ENCODE data around the gene DLG2. TPM values are rescaled to one million over a fixed set of nuclear protein-coding genes. Genes with fewer than 3 reads are reported as not detected.
"Not testable (repeated sequence)": the region's sequence is repeated elsewhere in the genome, so short reads cannot be mapped to it uniquely, and the experiment has no call there.

Gene DLG2
- total RNA-seq (ENCODE audit: low replicate concordance): 3.0 and 5.8 TPM in 2 replicates

DNA sequence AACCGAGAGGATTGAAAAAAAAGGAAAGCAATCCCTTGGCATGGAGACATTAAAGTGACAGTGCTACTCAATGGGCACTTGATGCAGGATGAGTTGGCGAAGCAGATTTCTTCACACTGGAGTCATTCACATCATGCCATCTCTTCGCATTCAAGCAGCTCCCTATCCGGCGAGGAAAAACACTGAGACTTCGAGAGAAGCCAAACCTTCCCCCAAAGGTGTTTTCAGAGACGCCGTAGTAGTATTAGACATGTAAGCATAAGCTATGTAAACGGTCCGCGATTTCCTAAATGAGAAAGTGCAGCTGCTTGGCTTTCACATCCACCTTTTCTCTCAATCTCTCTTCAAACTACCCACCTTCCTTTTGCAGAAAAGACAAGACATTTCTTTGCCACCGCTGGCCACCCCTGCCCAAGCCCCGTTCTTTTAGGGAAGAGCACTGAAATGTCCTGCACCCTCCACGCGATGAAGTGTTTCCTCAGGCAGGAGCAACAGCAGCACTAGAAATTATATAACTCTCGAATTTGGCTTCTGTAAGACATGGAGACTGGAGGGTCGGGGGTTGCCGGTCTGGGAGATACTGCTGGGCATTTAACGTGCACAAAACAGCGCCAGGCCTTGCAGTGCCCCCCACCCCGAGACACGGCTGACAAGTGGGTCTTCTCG, at the start of gene DLG2:
TSS of gene DLG2 (minus strand) at position 13 of the 666 bp plus-strand sequence.
- peak within 1 kb of the TSS; percentile 78 for H3K4me3 ChIP-seq (ENCODE audit: low read depth, low read length)
- peak; percentile 51 for DNase-seq (ENCODE audit: low read depth)
- TF ChIP-seq CTCF (IDR thresholded peaks at IDR 0.05; ENCODE audit: insufficient read depth, low read length): no peak

GRCh38 chr11:85673393-85673792, 46.2 kb upstream of the DLG2 start:
- TF ChIP-seq CTCF (IDR thresholded peaks at IDR 0.05; ENCODE audit: insufficient read depth, low read length): no peak

GRCh38 chr11:85672105-85672902, 45.2 kb upstream of the DLG2 start:
- H3K4me3 ChIP-seq (ENCODE audit: low read depth, low read length): no peak overlapping the region
- no peak for DNase-seq (ENCODE audit: low read depth)
- TF ChIP-seq CTCF (IDR thresholded peaks at IDR 0.05; ENCODE audit: insufficient read depth, low read length): no peak

More at GRCh38 chr11:85673393-85673792, 46.2 kb upstream of the DLG2 start:
- DNase-seq (ENCODE audit: low read depth): no peak
- no peak overlapping the region for H3K4me3 ChIP-seq (ENCODE audit: low read depth, low read length)

DNA sequence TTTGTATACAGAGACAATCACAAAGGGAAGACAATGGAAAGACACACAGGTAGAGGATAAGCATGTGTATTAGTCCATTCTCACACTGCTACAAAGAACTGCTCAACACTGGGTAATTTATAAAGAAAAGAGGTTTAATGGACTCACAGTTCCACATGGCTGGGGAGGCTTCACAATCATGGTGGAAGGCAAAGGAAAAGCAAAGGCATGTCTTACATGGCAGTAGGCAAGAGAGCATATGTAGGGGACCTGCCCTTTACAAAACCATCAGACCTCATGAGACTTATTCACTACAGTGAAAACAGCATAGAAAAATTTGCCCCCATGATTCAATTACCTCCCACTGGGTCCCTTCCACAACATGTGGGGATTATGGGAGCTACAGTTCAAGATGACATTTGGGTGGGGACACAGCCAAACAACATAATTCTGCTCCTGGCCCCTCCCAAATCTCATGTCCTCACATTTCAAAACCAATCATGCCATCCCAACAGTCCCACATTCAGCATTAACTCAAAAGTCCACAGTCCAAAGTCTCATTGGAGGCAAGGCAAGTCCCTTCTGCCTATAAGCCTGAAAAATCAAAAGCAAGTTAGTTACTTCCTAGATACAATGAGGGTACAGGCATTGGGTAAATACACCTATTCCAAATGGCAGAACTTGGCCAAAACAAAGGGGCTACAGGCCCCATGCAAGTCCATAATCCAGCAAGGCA, 44.0 kb upstream of the DLG2 start:
- not testable (repeated sequence) for H3K4me3 ChIP-seq (ENCODE audit: low read depth, low read length); DNase-seq (ENCODE audit: low read depth)

GRCh38 chr11:85668157-85668556, 41.0 kb upstream of the DLG2 start:
- TF ChIP-seq CTCF (IDR thresholded peaks at IDR 0.05; ENCODE audit: insufficient read depth, low read length): no peak

GRCh38 chr11:85666687-85667086, 39.5 kb upstream of the DLG2 start:
- no peak for DNase-seq (ENCODE audit: low read depth)
- TF ChIP-seq CTCF (IDR thresholded peaks at IDR 0.05; ENCODE audit: insufficient read depth, low read length): no peak
- H3K4me3 ChIP-seq (ENCODE audit: low read depth, low read length): no peak overlapping the region

More at GRCh38 chr11:85668157-85668556, 41.0 kb upstream of the DLG2 start:
- H3K4me3 ChIP-seq (ENCODE audit: low read depth, low read length): no peak overlapping the region
- no peak for DNase-seq (ENCODE audit: low read depth)

DNA sequence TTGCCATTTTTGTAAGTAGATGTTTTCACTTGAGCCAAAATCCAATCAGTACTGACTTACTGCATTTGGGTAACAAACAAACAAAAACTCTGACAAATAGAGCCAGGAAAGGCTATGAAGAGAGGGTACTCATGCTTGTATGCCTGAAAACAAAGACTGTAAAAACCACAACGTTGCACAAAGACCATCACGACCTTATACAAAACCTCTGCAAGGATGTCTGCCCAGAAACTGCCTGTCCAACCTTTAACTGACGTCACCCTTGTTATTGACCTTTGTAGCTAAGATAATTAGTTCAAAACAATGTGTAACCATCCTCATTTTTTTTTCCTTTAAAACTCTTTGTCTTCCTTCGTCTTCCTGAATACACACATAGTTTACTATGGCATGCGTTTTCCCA, 38.6 kb upstream of the DLG2 start:
- no peak overlapping the region for H3K4me3 ChIP-seq (ENCODE audit: low read depth, low read length)
- no peak for DNase-seq (ENCODE audit: low read depth)
- no peak for TF ChIP-seq CTCF (IDR thresholded peaks at IDR 0.05; ENCODE audit: insufficient read depth, low read length)
